HCT116 (cell line): ENCODE measurements around the gene GPN3. TPM values are rescaled to one million over a fixed set of nuclear protein-coding genes. Genes with fewer than 3 reads are reported as not detected.

Source experiments
- ATAC-seq: fragments of 200-7000 bp; cut with Tn5 transposase; 2 replicates; pipeline ENCODE4 v1.9.1; 2020; ENCODE audit warnings: mild to moderate bottlenecking, moderate library complexity
- Bru-seq: library from RNA; stranded (reverse); fragments of 400-500 nt; gene quantifications from one replicate; lab custom pipeline; 2021; lab: Mats Ljungman, UMichigan
- BruChase-seq, 2 experiments: library from RNA; stranded (reverse); fragments of 400-500 nt; gene quantifications; one replicate each; lab custom pipeline; 2021; lab: Mats Ljungman, UMichigan
- BruUV-seq: library from RNA; stranded (reverse); fragments of 400-500 nt; replicated peaks from 2 replicates; lab custom pipeline; 2021; lab: Mats Ljungman, UMichigan
- CTCF ChIA-PET: fragments of 300-600 bp; sonication (Branson Sonifier 250); formaldehyde crosslinking; loops from one replicate; lab custom pipeline; 2021; ENCODE audit warnings: antibody characterized with exemption; lab: Charles Lee
- POLR2A ChIA-PET: fragments of 300-600, 350-600 bp; sonication (Branson Sonifier 250); formaldehyde crosslinking; loops from one replicate; lab custom pipeline; 2021; ENCODE audit warnings: antibody characterized with exemption; lab: Charles Lee
- RAD21 ChIA-PET, 2 experiments: fragments of 300-600 bp; sonication (Branson Sonifier 250); formaldehyde crosslinking; loops; one replicate each; lab custom pipeline; 2023; ENCODE audit warnings: low total read pairs in 2 of 2; ENCODE audit not compliant: uncharacterized antibody in 2 of 2, unreplicated experiment in 2 of 2, low non-redundant PET in 1 of 2; lab: Charles Lee
- DNase-seq: peaks from one replicate; pipeline ENCODE4 v3.0.0-alpha.2; 2010; ENCODE audit warnings: low read depth, low spot score
- H2AFZ ChIP-seq: fragments of 200-600 bp; shearing (Covaris generic), sonication (generic); 2 replicates; pipeline ENCODE4 v1.6.1; 2017; ENCODE audit warnings: low read depth, mixed run types, mixed read lengths, antibody characterized with exemption, low read length; ENCODE audit not compliant: poor library complexity, severe bottlenecking
- H3K27ac ChIP-seq: 2 replicates; pipeline ENCODE4 v1.5.1; 2012; ENCODE audit warnings: low read depth, low read length
- H3K27me3 ChIP-seq: fragments of 200-600 bp; sonication (generic); 2 replicates; pipeline ENCODE4 v1.6.1; 2016; ENCODE audit warnings: mixed run types, low read length, mixed read lengths; ENCODE audit not compliant: insufficient read depth
- H3K36me3 ChIP-seq, 2 experiments: fragments of 200-500 bp in 1 of 2; fragments of 200-600 bp in 1 of 2; sonication (Bioruptor generic) in 1 of 2; sonication (generic) in 1 of 2; 2 replicates each; pipeline versions ENCODE4 v1.5.1 to v1.6.1; 2014 to 2016; ENCODE audit warnings: low read length in 2 of 2, inconsistent platforms in 1 of 2, mixed read lengths in 1 of 2, mixed run types in 1 of 2; ENCODE audit not compliant: insufficient read depth in 2 of 2, control insufficient read depth in 1 of 2
- H3K4me1 ChIP-seq, 2 experiments: fragments of 200-600 bp in 1 of 2; sonication (generic) in 1 of 2; 2 replicates each; pipeline versions ENCODE4 v1.5.1 to v1.6.1; 2012 to 2017; ENCODE audit warnings: low read length in 2 of 2, inconsistent platforms in 1 of 2, mild to moderate bottlenecking in 1 of 2, mixed read lengths in 1 of 2, mixed run types in 1 of 2, moderate library complexity in 1 of 2; ENCODE audit not compliant: insufficient read depth in 2 of 2, control insufficient read depth in 1 of 2
- H3K4me2 ChIP-seq: fragments of 200-600 bp; sonication (generic); 2 replicates; pipeline ENCODE4 v1.6.1; 2017; ENCODE audit warnings: mixed run types, low read length, mixed read lengths
- H3K4me3 ChIP-seq, 2 experiments: fragments of 200-600 bp in 1 of 2; sonication (generic) in 1 of 2; replicated peaks in 1 of 2; 2 replicates each; pipeline ENCODE4 v1.5.1; 2011 to 2016; ENCODE audit warnings: low read length in 2 of 2, control low read depth in 1 of 2, low read depth in 1 of 2, mild to moderate bottlenecking in 1 of 2, mixed read lengths in 1 of 2, mixed run types in 1 of 2
- H3K79me2 ChIP-seq: fragments of 200-600 bp; sonication (generic); 2 replicates; pipeline ENCODE4 v1.6.1; 2017; ENCODE audit warnings: mild to moderate bottlenecking, mixed run types, low read length, moderate library complexity, mixed read lengths; ENCODE audit not compliant: insufficient read depth
- H3K9ac ChIP-seq: fragments of 200-600 bp; sonication (generic); 2 replicates; pipeline ENCODE4 v1.6.1; 2016; ENCODE audit warnings: low read length, mixed read lengths
- H3K9me2 ChIP-seq: fragments of 200-600 bp; sonication (generic), shearing (Covaris generic); 2 replicates; pipeline ENCODE4 v1.6.1; 2017; ENCODE audit warnings: mixed run types, mild to moderate bottlenecking, moderate library complexity; ENCODE audit not compliant: insufficient read depth
- H3K9me3 ChIP-seq, 2 experiments: fragments of 200-500 bp in 1 of 2; fragments of 200-600 bp in 1 of 2; sonication (Bioruptor generic) in 1 of 2; sonication (generic) in 1 of 2; 2 replicates each; pipeline ENCODE4 v1.6.1; 2014 to 2017; ENCODE audit warnings: low read length in 2 of 2, mixed read lengths in 2 of 2, inconsistent platforms in 1 of 2, low read depth in 1 of 2, mild to moderate bottlenecking in 1 of 2, mixed run types in 1 of 2, moderate library complexity in 1 of 2; ENCODE audit not compliant: control insufficient read depth in 1 of 2, insufficient read depth in 1 of 2
- H4K20me1 ChIP-seq: fragments of 200-600 bp; sonication (generic), shearing (Covaris generic); 2 replicates; pipeline ENCODE4 v1.6.1; 2017; ENCODE audit warnings: mixed run types, mild to moderate bottlenecking, moderate library complexity; ENCODE audit not compliant: insufficient read depth
- ATF3 ChIP-seq: IDR thresholded peaks from 2 replicates; pipeline ENCODE4 v1.6.1; 2012
- CBX3 ChIP-seq: IDR thresholded peaks from 2 replicates; pipeline ENCODE4 v1.6.1; 2012; ENCODE audit warnings: low read depth
- EGR1 ChIP-seq: IDR thresholded peaks from 2 replicates; pipeline ENCODE4 v1.6.1; 2012; ENCODE audit warnings: low read depth
- ELF1 ChIP-seq: IDR thresholded peaks from 2 replicates; pipeline ENCODE4 v1.6.1; 2012; ENCODE audit warnings: low read depth, borderline replicate concordance
- EZH2phosphoT487 ChIP-seq: fragments of 200-600 bp; IDR thresholded peaks from 2 replicates; pipeline ENCODE4 v1.6.1; 2018; ENCODE audit warnings: antibody characterized with exemption, borderline replicate concordance
- JUND ChIP-seq: IDR thresholded peaks from 2 replicates; pipeline ENCODE4 v1.6.1; 2012
- MAX ChIP-seq: IDR thresholded peaks from 2 replicates; pipeline ENCODE4 v1.6.1; 2012
- POLR2A ChIP-seq: IDR thresholded peaks from 2 replicates; pipeline ENCODE4 v1.7.0; 2011; ENCODE audit warnings: borderline replicate concordance; ENCODE audit not compliant: insufficient read depth, insufficient read length; ENCODE audit errors: extremely low read depth
- POLR2AphosphoS5 ChIP-seq: IDR thresholded peaks from 2 replicates; pipeline ENCODE4 v1.6.1; 2011; ENCODE audit warnings: mild to moderate bottlenecking, low read depth, low read length, moderate library complexity
- SIN3A ChIP-seq: IDR thresholded peaks from 2 replicates; pipeline ENCODE4 v1.6.1; 2012; ENCODE audit warnings: low read depth
- SP1 ChIP-seq: IDR thresholded peaks from 2 replicates; pipeline ENCODE4 v1.6.1; 2012; ENCODE audit warnings: low read depth
- TCF7L2 ChIP-seq: IDR thresholded peaks from 2 replicates; pipeline ENCODE4 v1.7.0; 2011; ENCODE audit warnings: borderline replicate concordance, inconsistent platforms; ENCODE audit not compliant: insufficient read depth, insufficient read length; ENCODE audit errors: extremely low read depth
- YY1 ChIP-seq: IDR thresholded peaks from 2 replicates; pipeline ENCODE4 v1.6.1; 2011; ENCODE audit warnings: low read length, low read depth, moderate library complexity, mild to moderate bottlenecking; ENCODE audit not compliant: insufficient replicate concordance; ENCODE audit errors: extremely low read depth
- ZBTB33 ChIP-seq: IDR thresholded peaks from 2 replicates; pipeline ENCODE4 v1.6.1; 2011; ENCODE audit warnings: mild to moderate bottlenecking, low read length, moderate library complexity; ENCODE audit not compliant: insufficient replicate concordance; ENCODE audit errors: extremely low read depth
- ZFX ChIP-seq: fragments of 450-650 bp; IDR thresholded peaks from 2 replicates; pipeline ENCODE4 v1.6.1; 2017
- ZNF274 ChIP-seq: fragments of 200-500 bp; sonication (Bioruptor generic); IDR thresholded peaks from 2 replicates; pipeline ENCODE4 v1.6.1; 2014; ENCODE audit warnings: mild to moderate bottlenecking, low read depth, low read length, inconsistent platforms
- intact Hi-C: fragments of 100-400 bp; cut with micrococcal nuclease; formaldehyde crosslinking; loops from 2 replicates; pipeline ENCODE4 v1.10.0; 2022
- long read RNA-seq: library from polyadenylated mRNA; unstranded; transcript quantifications from one replicate; pipeline ENCODE4 v2.0.0, GENCODE V29; 2021; ENCODE audit not compliant: unreplicated experiment
- polyA plus RNA-seq: library from polyadenylated mRNA; unstranded; fragments of >200 nt; gene quantifications from 2 replicates; pipeline ENCODE4 v1.2.1, GENCODE V29; 2012; ENCODE audit warnings: missing spikeins
- total RNA-seq: library from RNA; stranded (reverse); gene quantifications from one replicate; pipeline ENCODE4 v1.2.1, GENCODE V29; 2021; ENCODE audit not compliant: unreplicated experiment

GPN3 gene
- total RNA-seq = 46.2 TPM
- polyA plus RNA-seq = 28.1 and 41.6 TPM in 2 replicates
- percentile 63 among the genes with signal in this experiment for Bru-seq, nascent RNA
- BruChase-seq, experiment 1, labeled RNA remaining after a 6-hour chase = percentile 82 among the genes with signal in this experiment
- BruChase-seq, experiment 2, labeled RNA remaining after a 2-hour chase = percentile 63 among the genes with signal in this experiment
- long read RNA-seq, transcript GPN3-201 (8 exons, 1,468 nt) = major isoform, 39 of 56 reads
- long read RNA-seq, partial matches to known transcripts = 6 of 56 reads
- long read RNA-seq, other reads (novel, unspliced or antisense) = 9 of 56 reads

GRCh38 chr12:110468214-110469048 lies at the start of gene GPN3, which contains the start of gene FAM216A:
Gene GPN3 (minus strand): TSS chr12:110468257. CDS start chr12:110468203, 54 bp downstream.
Gene FAM216A (plus strand): TSS chr12:110468845. CDS start chr12:110468876, 31 bp downstream.
- no peaks in the 10 kb centered on the region for H3K27me3 ChIP-seq
- H3K79me2 ChIP-seq = peaks cover 21% of the 10 kb centered on the region
- RAD21 ChIA-PET = interaction anchor here (0.5 to 1.3 kb wide), 4 partner anchors 18 to 420 kb away, joined by 3 to 5 read pairs (median 4); partner anchors contain the start of genes ARPC3 (in 1 of the 2), RAD9B (in 1 of the 2) and VPS29 (in 1 of the 2)
- TF ChIP-seq SP1 = peak; percentile 96
- peak; percentile 47 for TF ChIP-seq TCF7L2
- TF ChIP-seq ATF3 = no peak
- no peak for TF ChIP-seq EZH2phosphoT487
- 0 out of 2 replicates have a peak, but pooled peaks have one; percentile 62 for TF ChIP-seq EGR1
- TF ChIP-seq ELF1 = no peak; the same call in 1 of the 2 replicates
- TF ChIP-seq POLR2AphosphoS5 = peak; percentile 77
- TF ChIP-seq ZNF274 = no peak
- TF ChIP-seq MAX = peak; percentile 97
- TF ChIP-seq SIN3A = peak; percentile 88
- TF ChIP-seq POLR2A = peak; percentile 96
- TF ChIP-seq CBX3 = peak; percentile 64; the same call in 1 of the 2 replicates
- peak; percentile 75; the same call in 1 of the 2 replicates for TF ChIP-seq ZFX
- peak; percentile 59 for TF ChIP-seq YY1
- TF ChIP-seq JUND = no peak
- TF ChIP-seq ZBTB33 = peak; percentile 91
- peak within 1 kb of the TSS; percentile 80 for H3K9ac ChIP-seq
- TSS peak; percentile 75 for BruUV-seq
- peak within 1 kb of the TSS; percentile 93 for H3K27ac ChIP-seq
- no peaks in the 10 kb centered on the region for H4K20me1 ChIP-seq
- ATAC-seq (peak; percentile 84), DNase-seq (peak; percentile 98)
- CTCF ChIA-PET = interaction anchor here (0.6 to 3.1 kb wide), 16 partner anchors 10 to 623 kb away, joined by 3 to 57 read pairs (median 3); partner anchors contain the start of genes ARPC3, RAD9B and VPS29
- peak within 1 kb of the TSS; percentile 83 for H3K4me2 ChIP-seq
- peaks cover 12 to 25% of the 10 kb centered on the region in 2 experiments for H3K4me1 ChIP-seq
- H3K4me3 ChIP-seq = peak within 1 kb of the TSS; percentile 85 to 86
- H2AFZ ChIP-seq = no peak within 1 kb of the TSS
- peaks cover 5 to 14% of the 10 kb centered on the region in 2 experiments; a peak in 2 of 4 replicates for H3K36me3 ChIP-seq
- no peaks in the 10 kb centered on the region for H3K9me2 ChIP-seq
- intact Hi-C loops = loop anchor here (1.0 kb wide), 4 partner anchors 18 to 420 kb away; partner anchors contain the start of gene ARPC3
- POLR2A ChIA-PET = interaction anchor here (0.6 to 2.1 kb wide), 11 partner anchors 13 to 386 kb away, joined by 3 to 15 read pairs (median 5); partner anchors contain the start of genes ARPC3, RAD9B and VPS29
- H3K9me3 ChIP-seq = no peaks in the 10 kb centered on the region
